HG03175 (cell line): Measurements from ENCODE around the gene GLB1L.
"Not testable (repeated sequence)": the region's sequence is repeated elsewhere in the genome, so short reads cannot be mapped to it uniquely, and the experiment has no call there.

ENCODE experiments used
- ATAC-seq: cut with Tn5 transposase; IDR thresholded peaks from one replicate; pipeline ENCODE4 v1.9.1; 2021; ENCODE audit warnings: mild to moderate bottlenecking, moderate library complexity; ENCODE audit not compliant: unreplicated experiment

The GLB1L gene

GRCh38 chr2:219209236-219210195, 35.7 kb downstream of the GLB1L start:
- no peak for ATAC-seq

- no peak for ATAC-seq
Measured at GRCh38 chr2:219207884-219208740, 37.1 kb downstream of the GLB1L start.

GRCh38 chr2:219207134-219207883, 37.9 kb downstream of the GLB1L start:
- no peak for ATAC-seq

- ATAC-seq = peak; percentile 98
Measured at GRCh38 chr2:219206328-219207133, 38.7 kb downstream of the GLB1L start, which contains the start of gene ZFAND2B. Gene ZFAND2B, plus strand, starts transcription at chr2:219206782. Its CDS starts 206 bp downstream, at chr2:219206988.

DNA sequence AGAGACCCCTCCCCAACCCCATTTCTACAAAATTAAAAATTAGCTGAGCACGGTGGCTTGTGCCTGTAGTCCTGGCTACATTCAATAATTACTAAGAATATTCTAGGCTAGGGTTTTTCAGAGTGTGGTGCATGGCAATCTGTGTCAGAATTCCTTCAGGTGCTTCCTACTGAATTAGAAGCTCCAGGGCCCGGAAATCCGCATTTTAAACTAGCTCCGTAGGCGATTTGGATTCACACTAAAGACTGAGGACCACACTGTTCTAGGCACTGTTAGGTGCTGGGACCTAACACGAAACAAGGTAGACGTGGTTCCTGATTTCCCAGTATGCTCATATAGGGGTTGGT, 39.3 kb downstream of the GLB1L start:
- ATAC-seq = no peak

GRCh38 chr2:219205165-219205538, 40.1 kb downstream of the GLB1L start:
- ATAC-seq = no peak

- no peak for ATAC-seq
Measured at GRCh38 chr2:219204425-219205164, 40.6 kb downstream of the GLB1L start.

GRCh38 chr2:219201331-219201730, 43.9 kb downstream of the GLB1L start:
- not testable (repeated sequence) for ATAC-seq

DNA sequence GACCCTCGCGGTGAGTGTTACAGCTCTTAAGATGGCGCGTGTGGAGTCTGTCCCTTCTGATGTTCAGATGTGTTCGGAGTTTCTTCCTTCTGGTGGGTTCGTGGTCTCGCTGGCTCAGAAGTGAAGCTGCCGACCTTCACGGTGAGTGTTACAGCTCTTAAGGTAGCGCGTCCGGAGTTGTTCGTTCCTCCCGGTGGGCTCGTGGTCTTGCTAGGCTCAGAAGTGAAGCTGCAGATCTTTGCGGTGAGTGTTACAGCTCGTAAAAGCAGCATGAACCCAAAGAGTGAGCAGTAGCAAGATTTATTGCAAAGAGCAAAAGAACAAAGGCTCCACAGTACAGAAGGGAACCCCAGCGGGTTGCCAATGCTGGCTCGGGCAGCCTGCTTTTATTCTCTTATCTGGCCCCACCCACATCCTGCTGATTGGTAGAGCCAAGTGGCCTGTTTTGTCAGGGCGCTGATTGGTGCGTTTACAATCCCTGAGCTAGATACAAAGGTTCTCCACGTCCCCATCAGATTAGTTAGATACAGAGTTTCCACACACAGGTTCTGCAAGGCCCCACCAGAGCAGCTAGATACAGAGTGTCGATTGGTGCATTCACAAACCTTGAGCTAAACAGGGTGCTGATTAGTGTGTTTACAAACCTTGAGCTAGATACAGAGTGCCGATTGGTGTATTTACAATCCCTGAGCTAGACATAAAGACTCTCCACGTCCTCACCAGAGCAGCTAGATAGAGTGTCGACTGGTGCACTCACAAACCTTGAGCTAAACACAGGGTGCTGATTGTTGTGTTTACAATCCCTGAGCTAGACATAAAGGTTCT, 44.5 kb downstream of the GLB1L start:
- not testable (repeated sequence) for ATAC-seq

DNA sequence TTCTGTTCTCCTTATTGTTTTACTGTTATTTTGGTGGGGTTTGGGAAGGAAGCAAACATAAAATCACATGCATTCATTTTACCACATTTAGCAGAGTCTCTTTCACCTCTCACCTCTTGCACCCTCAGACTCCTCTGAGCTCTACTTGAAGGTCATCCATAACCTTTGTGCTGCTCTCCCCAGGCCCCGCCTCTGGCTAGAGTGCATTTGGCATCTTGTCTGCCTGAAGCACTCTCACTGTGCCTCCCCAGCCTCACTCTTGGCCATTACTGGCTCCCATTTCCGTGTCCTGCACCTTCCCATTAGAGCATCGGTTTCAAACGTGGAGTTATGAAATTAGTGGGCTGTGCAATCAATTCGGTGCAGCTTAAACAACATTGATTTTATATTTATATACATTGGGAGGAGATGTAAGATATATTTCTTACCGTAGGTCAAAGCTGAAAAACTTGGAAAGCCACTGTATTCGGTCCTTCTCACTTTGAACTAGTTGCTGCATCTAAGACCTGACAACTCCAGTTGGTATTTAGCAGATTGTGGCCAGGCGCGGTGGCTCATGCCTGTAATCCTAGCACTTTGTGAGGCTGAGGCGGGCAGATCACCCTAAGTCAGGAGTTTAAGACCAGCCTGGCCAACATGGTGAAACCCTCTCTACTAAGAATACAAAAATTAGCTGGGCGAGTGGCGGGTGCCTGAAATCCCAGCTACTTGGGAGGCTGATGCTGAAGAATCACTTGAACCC, 45.6 kb downstream of the GLB1L start:
- no peak for ATAC-seq

- no peak for ATAC-seq
Measured at GRCh38 chr2:219198974-219199373, 46.3 kb downstream of the GLB1L start.

DNA sequence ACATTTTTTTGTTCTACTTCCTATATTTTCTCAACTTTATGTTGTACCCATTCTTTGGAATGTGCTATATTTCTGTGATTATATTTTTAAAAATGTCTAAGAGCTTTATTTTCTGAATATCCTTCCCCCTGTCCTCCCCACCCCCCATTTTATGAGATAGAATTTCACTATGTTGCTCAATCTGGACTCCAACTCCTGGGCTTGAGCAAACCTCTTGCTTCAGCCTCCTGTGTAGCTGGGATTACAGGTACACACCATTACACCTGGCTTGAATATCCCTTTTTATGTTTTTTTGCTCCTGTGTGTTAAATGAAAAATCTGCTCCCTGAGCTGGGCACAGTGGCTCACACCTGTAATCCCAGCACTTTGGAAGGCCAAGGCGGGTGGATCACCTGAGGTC, 47.9 kb downstream of the GLB1L start:
- ATAC-seq = no peak

GRCh38 chr2:219186754-219187456, 58.3 kb downstream of the GLB1L start:
- no peak for ATAC-seq
